Aorta (tissue), 5 donors: ENCODE data around the gene OXCT2. TPM values are rescaled to one million over a fixed set of nuclear protein-coding genes. Genes with fewer than 3 reads are reported as not detected.
"Not testable (repeated sequence)": the region's sequence is repeated elsewhere in the genome, so short reads cannot be mapped to it uniquely, and the experiment has no call there.

ENCODE experiments used
- ATAC-seq: fragments of 200-7000 bp; cut with Tn5 transposase; one replicate; pipeline ENCODE4 v1.9.1; 2022; ENCODE audit warnings: moderate library complexity; ENCODE audit not compliant: low FRiP score
- DNase-seq, 2 donors: peaks; one replicate each; pipeline ENCODE4 v3.0.0-alpha.2; 2020
- H3K27ac ChIP-seq, 2 donors: one replicate each; pipeline ENCODE4 v1.5.1; 2013; ENCODE audit warnings: low read length in 2 of 2, mild to moderate bottlenecking in 2 of 2, moderate library complexity in 2 of 2, control low read depth in 1 of 2, inconsistent platforms in 1 of 2, low read depth in 1 of 2
- H3K27me3 ChIP-seq, 2 donors: one replicate each; pipeline ENCODE4 v1.6.1; 2013; ENCODE audit warnings: control low read depth in 1 of 2, low read length in 1 of 2, mild to moderate bottlenecking in 1 of 2, moderate library complexity in 1 of 2; ENCODE audit not compliant: insufficient read depth in 2 of 2, control insufficient read depth in 1 of 2
- H3K36me3 ChIP-seq, 2 donors: one replicate each; pipeline ENCODE4 v1.6.1; 2013; ENCODE audit warnings: control low read depth in 1 of 2, low read length in 1 of 2, mild to moderate bottlenecking in 1 of 2; ENCODE audit not compliant: insufficient read depth in 2 of 2, control insufficient read depth in 1 of 2
- H3K4me1 ChIP-seq, 2 donors: one replicate each; pipeline ENCODE4 v1.6.1; 2013; ENCODE audit warnings: low read length in 2 of 2, control low read depth in 1 of 2, mild to moderate bottlenecking in 1 of 2, moderate library complexity in 1 of 2; ENCODE audit not compliant: insufficient read depth in 2 of 2, control insufficient read depth in 1 of 2
- H3K4me3 ChIP-seq, 2 donors: one replicate each; pipeline ENCODE4 v1.5.1; 2013; ENCODE audit warnings: low read length in 2 of 2, control low read depth in 1 of 2, mild to moderate bottlenecking in 1 of 2
- H3K9me3 ChIP-seq: one replicate; pipeline ENCODE4 v1.6.1; 2013; ENCODE audit warnings: mild to moderate bottlenecking, low read length; ENCODE audit not compliant: control insufficient read depth
- WGBS, 2 donors: extraction: QIAGEN DNeasy Blood & Tissue Kit; methylation state at CpG; one replicate each; pipeline ENCODE4 v1.1.7; 2013; 5-methylcytosine and 5-hydroxymethylcytosine counted together
- intact Hi-C, 2 donors: fragments of 100-400 bp; cut with DNase I; formaldehyde crosslinking; loops; one replicate each; pipeline versions ENCODE4 v1.14.2 to v1.15.0; 2022
- polyA plus RNA-seq, 2 donors: library from polyadenylated mRNA; stranded (reverse); fragments of 200-250 nt; gene quantifications; one replicate each; pipeline ENCODE4 v1.2.3, GENCODE V29; 2013
- total RNA-seq, 2 donors: library from RNA; stranded (reverse); fragmentation: NEBNext Ultra II Directional; extraction: Animal tissue kit (Norgen Biotek cat#: 25700); gene quantifications; one replicate each; pipeline ENCODE4 v1.2.1, GENCODE V29; 2021
- donor health status: healthy with polysubstance abuse.
- donor health status: Bipolar disorder and iron deficiency.
- donor health status: DM: no; HTN: no; CAD: no.
- donor health status: DM: no; HTN: no; CAD: no.
- donor health status: DM: yes; HTN: yes; CAD: no.

Gene OXCT2
- total and polyA plus RNA-seq, 4 donors = 0.08 to 1.3 TPM; not detected in 2

GRCh38 chr1:39788758-39789570 lies 17.8 kb upstream of the OXCT2 start, which contains the start of gene BMP8B:
Gene BMP8B, minus strand, starts transcription at chr1:39788865. Its CDS starts 380 bp downstream, at chr1:39788485.
- peak; percentile 70 to 81 for DNase-seq

GRCh38 chr1:39788426-39788757 lies 17.2 kb upstream of the OXCT2 start:
- no peak overlapping the region for H3K27ac ChIP-seq
- WGBS, 2 donors = 1 to 2% methylated on average over 31 to 51 of the region's 51 CpGs
- no peak for ATAC-seq
- H3K4me1 ChIP-seq = no peaks in the 10 kb centered on the region
- no peaks in the 10 kb centered on the region for H3K9me3 ChIP-seq
- H3K4me3 ChIP-seq = peak overlapping the region in 1 of 2 donors; percentile 47
- H3K36me3 ChIP-seq = no peaks in the 10 kb centered on the region
- H3K27me3 ChIP-seq = peaks cover 0 to 4% of the 10 kb centered on the region in 2 donors
- no peak for DNase-seq
- intact Hi-C loops = no loop called here

More at GRCh38 chr1:39788758-39789570, 17.8 kb upstream of the OXCT2 start, which contains the start of gene BMP8B:
- Histone ChIP-seq H3K9me3 (no peaks in the 10 kb centered on the region), H3K27ac (no peak within 1 kb of the TSS), H3K27me3 (peaks cover 0 to 4% of the 10 kb centered on the region in 2 donors), H3K36me3 (no peaks in the 10 kb centered on the region), H3K4me1 (no peaks in the 10 kb centered on the region), H3K4me3 (peak within 1 kb of the TSS; percentile 5 to 47)
- intact Hi-C loops = no loop called here
- 1 to 4% methylated on average over 47 to 91 of the region's 91 CpGs for WGBS, 2 donors
- peak; percentile 40 for ATAC-seq

DNA sequence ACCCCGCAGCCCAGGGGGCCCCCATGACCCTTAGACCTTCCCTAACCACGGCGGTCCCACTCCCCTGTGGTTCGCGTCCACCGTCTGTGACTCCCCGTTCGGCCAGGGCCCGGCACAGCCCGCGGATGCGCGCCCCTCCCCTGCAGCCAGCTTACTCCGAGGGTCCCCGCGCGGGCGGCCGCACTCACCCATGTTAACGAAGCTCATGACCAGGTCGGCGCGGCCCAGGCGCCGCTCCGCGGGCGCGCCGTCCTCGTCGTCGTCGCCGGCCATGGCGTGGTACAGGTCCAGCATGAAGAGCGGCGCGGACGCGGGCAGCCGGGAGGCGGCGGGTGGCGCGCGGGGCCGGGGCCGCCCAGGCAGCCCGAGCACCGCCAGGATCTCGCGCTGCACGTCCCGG lies 16.8 kb upstream of the OXCT2 start:
- DNase-seq = peak in 1 of 2 donors; percentile 78
- ATAC-seq, H3K4me3 ChIP-seq: not testable (repeated sequence)

GRCh38 chr1:39787468-39787867 lies 16.3 kb upstream of the OXCT2 start:
- no peak for ATAC-seq
- intact Hi-C loops = no loop called here
- H3K27me3 ChIP-seq = peaks cover 0 to 4% of the 10 kb centered on the region in 2 donors
- H3K36me3 ChIP-seq = no peaks in the 10 kb centered on the region
- H3K4me1 ChIP-seq = no peaks in the 10 kb centered on the region
- peak in 1 of 2 donors; percentile 69 for DNase-seq
- 69 to 76% methylated on average over 11 of the region's 11 CpGs for WGBS, 2 donors
- no peak overlapping the region for H3K27ac ChIP-seq
- no peak overlapping the region for H3K4me3 ChIP-seq
- H3K9me3 ChIP-seq = no peaks in the 10 kb centered on the region

More for the DNA sequence above, 16.8 kb upstream of the OXCT2 start:
- H3K4me1 ChIP-seq, H3K27ac ChIP-seq, intact Hi-C loops, H3K36me3 ChIP-seq, H3K9me3 ChIP-seq, H3K27me3 ChIP-seq: not testable (repeated sequence)
- WGBS, 2 donors = 0 to 5% methylated on average over 27 to 55 of the region's 55 CpGs

GRCh38 chr1:39787108-39787375 lies 15.9 kb upstream of the OXCT2 start:
- intact Hi-C loops, H3K27me3 ChIP-seq: not testable (repeated sequence)

GRCh38 chr1:39786303-39787107 lies 15.4 kb upstream of the OXCT2 start:
- H3K27me3 ChIP-seq, H3K4me1 ChIP-seq, H3K4me3 ChIP-seq, H3K36me3 ChIP-seq, H3K9me3 ChIP-seq, H3K27ac ChIP-seq, intact Hi-C loops: not testable (repeated sequence)
- 83 to 86% methylated on average over 8 to 10 of the region's 12 CpGs for WGBS, 2 donors
- DNase-seq (peak in 1 of 2 donors; percentile 36), ATAC-seq (peak; percentile 31)

More at GRCh38 chr1:39787108-39787375, 15.9 kb upstream of the OXCT2 start:
- not testable (repeated sequence) for H3K9me3 ChIP-seq, H3K36me3 ChIP-seq, H3K4me1 ChIP-seq, H3K4me3 ChIP-seq, H3K27ac ChIP-seq, DNase-seq, ATAC-seq
- 90 to 98% methylated on average over 4 to 5 of the region's 5 CpGs for WGBS, 2 donors

DNA sequence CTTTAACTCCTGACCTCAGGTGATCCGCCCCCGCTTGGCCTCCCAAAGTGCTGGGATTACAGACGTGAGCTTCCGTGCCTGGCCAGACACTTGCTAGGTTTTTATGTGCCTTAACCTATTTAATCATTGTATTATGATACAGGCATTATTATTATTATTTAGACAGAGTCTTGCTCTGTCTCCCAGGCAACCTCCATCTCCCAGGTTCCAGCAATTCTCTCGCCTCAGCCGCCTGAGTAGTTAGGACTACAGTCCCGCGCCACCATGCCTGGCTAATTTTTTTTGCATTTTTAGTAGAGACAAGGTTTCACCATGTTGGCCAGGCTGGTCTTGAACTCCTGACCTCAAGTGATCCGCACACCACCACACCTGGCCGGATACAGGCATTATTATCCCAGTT lies 11.5 kb upstream of the OXCT2 start:
- intact Hi-C loops, H3K4me3 ChIP-seq, H3K27me3 ChIP-seq, H3K4me1 ChIP-seq, H3K36me3 ChIP-seq, H3K27ac ChIP-seq, ATAC-seq, H3K9me3 ChIP-seq: not testable (repeated sequence)
- 92 to 93% methylated on average over 10 of the region's 10 CpGs for WGBS, 2 donors
- peak in 1 of 2 donors; percentile 24 for DNase-seq

DNA sequence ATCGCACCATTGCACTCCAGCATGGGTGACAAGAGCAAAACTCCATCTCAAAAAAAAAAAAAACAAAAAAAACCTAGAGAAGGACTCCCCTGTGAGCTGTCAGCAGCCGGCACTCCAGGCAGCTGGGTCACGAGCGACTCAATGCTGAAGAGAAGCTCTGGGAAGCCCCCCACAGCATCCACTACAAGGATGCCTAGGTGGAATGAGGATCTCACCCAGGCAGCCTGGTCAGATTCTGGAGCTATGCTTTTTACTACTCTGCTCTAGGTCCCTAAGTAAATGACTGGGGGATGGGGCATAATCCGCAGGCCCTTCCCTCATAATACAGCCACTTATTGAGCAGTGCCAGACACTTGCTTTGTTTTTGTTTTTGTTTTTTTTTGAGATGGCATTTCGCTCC lies 11.0 kb upstream of the OXCT2 start:
- intact Hi-C loops = no loop called here
- ATAC-seq (no peak), DNase-seq (peak in 1 of 2 donors; percentile 25)
- no peaks in the 10 kb centered on the region for H3K27me3 ChIP-seq
- H3K9me3 ChIP-seq = no peaks in the 10 kb centered on the region
- no peak overlapping the region for H3K27ac ChIP-seq
- no peak overlapping the region for H3K4me3 ChIP-seq
- no peaks in the 10 kb centered on the region for H3K36me3 ChIP-seq
- no peaks in the 10 kb centered on the region for H3K4me1 ChIP-seq
- WGBS, 2 donors = 89 to 98% methylated on average over 6 of the region's 6 CpGs
